Measurements from ENCODE around the gene IFNA5. TPM values are rescaled to one million over a fixed set of nuclear protein-coding genes. Genes with fewer than 3 reads are reported as not detected.

The IFNA5 gene
- polyA plus RNA-seq, 2 of the 4 experiments (the other 2 are of a cell fraction), result not detected

DNA sequence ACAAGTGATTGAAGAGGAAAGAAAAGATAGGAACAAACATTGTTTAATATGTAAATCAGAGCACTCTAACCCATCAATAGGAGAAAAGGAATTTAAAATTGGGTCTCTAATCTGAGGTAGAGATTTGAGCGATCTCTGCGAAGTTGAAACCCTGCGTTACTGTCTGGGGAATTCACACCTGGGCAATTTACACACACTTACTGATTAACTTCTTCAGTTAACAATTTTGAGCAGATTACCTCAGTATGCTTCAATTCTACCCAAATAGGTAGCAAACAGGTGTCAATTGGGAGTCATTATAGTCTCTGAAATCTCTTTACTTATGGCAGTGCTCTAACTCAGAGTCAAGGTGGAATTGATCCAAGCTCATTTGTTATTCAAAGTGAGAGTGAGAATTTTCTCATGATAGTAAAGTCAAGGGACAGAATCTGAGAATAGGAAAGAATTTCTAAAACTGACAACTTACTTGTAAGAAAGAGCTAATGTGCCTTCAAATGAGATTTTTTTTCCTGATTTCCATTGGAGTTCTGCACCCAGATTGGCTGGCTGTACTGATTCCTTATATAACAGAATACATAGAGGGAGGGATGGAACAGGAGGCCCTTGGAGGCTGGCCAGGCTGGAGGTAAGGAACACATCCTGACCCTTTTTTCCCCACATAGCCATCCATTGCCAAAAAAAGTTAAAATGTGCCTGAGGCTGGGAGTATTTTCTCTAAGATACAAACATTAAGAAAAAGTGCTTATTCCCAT is 38.2 kb downstream of the IFNA5 start (continued):
- no peak for TF ChIP-seq HOXB13 (CRISPR knock-in tag; IDR thresholded peaks at IDR 0.05; ENCODE audit: low read depth)
- TF ChIP-seq TFCP2L1 (CRISPR knock-in tag; IDR thresholded peaks at IDR 0.05), result no peak
- TF ChIP-seq FOXS1 (CRISPR knock-in tag; IDR thresholded peaks at IDR 0.05), result no peak
- TF ChIP-seq ZC3H11A (IDR thresholded peaks at IDR 0.05), result no peak
- no peak for TF ChIP-seq CEBPB (IDR thresholded peaks at IDR 0.05)

DNA sequence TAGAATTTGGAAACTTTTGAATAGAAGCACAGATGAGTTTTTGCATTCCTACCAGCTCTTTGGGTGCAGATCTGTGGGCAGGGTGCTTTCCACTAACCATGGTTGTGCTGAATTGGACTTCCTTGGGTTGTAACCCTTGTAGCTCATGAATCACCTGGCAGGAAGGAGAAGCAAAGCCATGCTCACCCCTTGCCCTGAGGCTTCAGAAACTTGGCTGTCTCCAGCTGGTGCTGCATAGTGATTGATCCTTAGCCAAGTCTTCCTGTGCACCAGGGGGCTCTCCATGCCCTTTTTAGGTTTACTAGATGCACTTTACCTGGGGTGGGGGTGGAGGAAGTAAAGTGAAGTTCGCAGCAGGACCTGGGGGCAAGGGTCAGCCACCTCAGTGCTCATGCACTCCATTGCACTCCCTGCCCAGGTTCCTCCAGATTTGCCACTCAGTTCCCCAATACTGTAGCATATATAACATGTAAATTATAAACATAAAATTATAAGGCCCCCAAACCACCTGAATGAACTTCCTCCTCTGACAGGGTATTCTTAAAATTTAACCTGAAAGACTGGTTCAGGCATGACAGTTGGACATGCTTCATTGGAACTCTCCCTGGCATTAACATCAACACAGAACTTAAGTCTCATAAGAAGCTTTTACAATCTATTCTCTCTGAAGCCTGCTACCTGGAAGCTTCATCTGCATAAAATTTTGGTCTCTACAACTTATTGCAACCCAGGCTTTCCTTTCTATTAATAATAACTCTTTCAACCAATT is 39.5 kb downstream of the IFNA5 start:
- no peaks in the 10 kb centered on the region; the same call in 2 of the 3 replicates for H3K9me3 ChIP-seq
- TF ChIP-seq, protein P1, sequence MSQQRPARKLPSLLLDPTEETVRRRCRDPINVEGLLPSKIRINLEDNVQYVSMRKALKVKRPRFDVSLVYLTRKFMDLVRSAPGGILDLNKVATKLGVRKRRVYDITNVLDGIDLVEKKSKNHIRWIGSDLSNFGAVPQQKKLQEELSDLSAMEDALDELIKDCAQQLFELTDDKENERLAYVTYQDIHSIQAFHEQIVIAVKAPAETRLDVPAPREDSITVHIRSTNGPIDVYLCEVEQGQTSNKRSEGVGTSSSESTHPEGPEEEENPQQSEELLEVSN (IDR thresholded peaks at IDR 0.05; ENCODE audit: borderline replicate concordance, low read depth), result no peak
- TF ChIP-seq, protein P2, sequence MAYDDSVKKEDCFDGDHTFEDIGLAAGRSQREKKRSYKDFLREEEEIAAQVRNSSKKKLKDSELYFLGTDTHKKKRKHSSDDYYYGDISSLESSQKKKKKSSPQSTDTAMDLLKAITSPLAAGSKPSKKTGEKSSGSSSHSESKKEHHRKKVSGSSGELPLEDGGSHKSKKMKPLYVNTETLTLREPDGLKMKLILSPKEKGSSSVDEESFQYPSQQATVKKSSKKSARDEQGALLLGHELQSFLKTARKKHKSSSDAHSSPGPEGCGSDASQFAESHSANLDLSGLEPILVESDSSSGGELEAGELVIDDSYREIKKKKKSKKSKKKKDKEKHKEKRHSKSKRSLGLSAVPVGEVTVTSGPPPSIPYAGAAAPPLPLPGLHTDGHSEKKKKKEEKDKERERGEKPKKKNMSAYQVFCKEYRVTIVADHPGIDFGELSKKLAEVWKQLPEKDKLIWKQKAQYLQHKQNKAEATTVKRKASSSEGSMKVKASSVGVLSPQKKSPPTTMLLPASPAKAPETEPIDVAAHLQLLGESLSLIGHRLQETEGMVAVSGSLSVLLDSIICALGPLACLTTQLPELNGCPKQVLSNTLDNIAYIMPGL (CRISPR knock-in tag; IDR thresholded peaks at IDR 0.05; ENCODE audit: borderline replicate concordance), result no peak
- TF ChIP-seq HDAC2 (IDR thresholded peaks at IDR 0.05), result no peak
- TF ChIP-seq, protein P3, sequence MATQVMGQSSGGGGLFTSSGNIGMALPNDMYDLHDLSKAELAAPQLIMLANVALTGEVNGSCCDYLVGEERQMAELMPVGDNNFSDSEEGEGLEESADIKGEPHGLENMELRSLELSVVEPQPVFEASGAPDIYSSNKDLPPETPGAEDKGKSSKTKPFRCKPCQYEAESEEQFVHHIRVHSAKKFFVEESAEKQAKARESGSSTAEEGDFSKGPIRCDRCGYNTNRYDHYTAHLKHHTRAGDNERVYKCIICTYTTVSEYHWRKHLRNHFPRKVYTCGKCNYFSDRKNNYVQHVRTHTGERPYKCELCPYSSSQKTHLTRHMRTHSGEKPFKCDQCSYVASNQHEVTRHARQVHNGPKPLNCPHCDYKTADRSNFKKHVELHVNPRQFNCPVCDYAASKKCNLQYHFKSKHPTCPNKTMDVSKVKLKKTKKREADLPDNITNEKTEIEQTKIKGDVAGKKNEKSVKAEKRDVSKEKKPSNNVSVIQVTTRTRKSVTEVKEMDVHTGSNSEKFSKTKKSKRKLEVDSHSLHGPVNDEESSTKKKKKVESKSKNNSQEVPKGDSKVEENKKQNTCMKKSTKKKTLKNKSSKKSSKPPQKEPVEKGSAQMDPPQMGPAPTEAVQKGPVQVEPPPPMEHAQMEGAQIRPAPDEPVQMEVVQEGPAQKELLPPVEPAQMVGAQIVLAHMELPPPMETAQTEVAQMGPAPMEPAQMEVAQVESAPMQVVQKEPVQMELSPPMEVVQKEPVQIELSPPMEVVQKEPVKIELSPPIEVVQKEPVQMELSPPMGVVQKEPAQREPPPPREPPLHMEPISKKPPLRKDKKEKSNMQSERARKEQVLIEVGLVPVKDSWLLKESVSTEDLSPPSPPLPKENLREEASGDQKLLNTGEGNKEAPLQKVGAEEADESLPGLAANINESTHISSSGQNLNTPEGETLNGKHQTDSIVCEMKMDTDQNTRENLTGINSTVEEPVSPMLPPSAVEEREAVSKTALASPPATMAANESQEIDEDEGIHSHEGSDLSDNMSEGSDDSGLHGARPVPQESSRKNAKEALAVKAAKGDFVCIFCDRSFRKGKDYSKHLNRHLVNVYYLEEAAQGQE (IDR thresholded peaks at IDR 0.05), result no peak
- TF ChIP-seq CHD4 (IDR thresholded peaks at IDR 0.05; ENCODE audit: borderline replicate concordance), result no peak
- TF ChIP-seq, protein P4, sequence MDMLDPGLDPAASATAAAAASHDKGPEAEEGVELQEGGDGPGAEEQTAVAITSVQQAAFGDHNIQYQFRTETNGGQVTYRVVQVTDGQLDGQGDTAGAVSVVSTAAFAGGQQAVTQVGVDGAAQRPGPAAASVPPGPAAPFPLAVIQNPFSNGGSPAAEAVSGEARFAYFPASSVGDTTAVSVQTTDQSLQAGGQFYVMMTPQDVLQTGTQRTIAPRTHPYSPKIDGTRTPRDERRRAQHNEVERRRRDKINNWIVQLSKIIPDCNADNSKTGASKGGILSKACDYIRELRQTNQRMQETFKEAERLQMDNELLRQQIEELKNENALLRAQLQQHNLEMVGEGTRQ (IDR thresholded peaks at IDR 0.05), result no peak
- no peak for TF ChIP-seq TP53 (CRISPR knock-in tag; IDR thresholded peaks at IDR 0.05)
- TF ChIP-seq HEYL (CRISPR knock-in tag; IDR thresholded peaks at IDR 0.05), result no peak
- no peak for TF ChIP-seq POLR2AphosphoS2 (conservative IDR thresholded peaks at IDR 0.05; ENCODE audit: low read length)
- no peak for TF ChIP-seq ESRRA (IDR thresholded peaks at IDR 0.05; ENCODE audit: borderline replicate concordance, low read length)
- no peak for TF ChIP-seq HOXB5 (CRISPR knock-in tag; IDR thresholded peaks at IDR 0.05)
- TF ChIP-seq RNF2 (IDR thresholded peaks at IDR 0.05; ENCODE audit: borderline replicate concordance, low read depth), result no peak
- TF ChIP-seq FOSL2 (IDR thresholded peaks at IDR 0.05), result no peak
- TF ChIP-seq FOSL2 (CRISPR knock-in tag; IDR thresholded peaks at IDR 0.05), result no peak
- no peak for TF ChIP-seq RCOR1 (IDR thresholded peaks at IDR 0.05; ENCODE audit: low read depth, low read length)
- TF ChIP-seq RFX5 (IDR thresholded peaks at IDR 0.05), result no peak
- no peak for TF ChIP-seq SREBF2 (IDR thresholded peaks at IDR 0.05)
- no peak for TF ChIP-seq PHF8 (IDR thresholded peaks at IDR 0.05; ENCODE audit: borderline replicate concordance, low read depth)
- no peak for TF ChIP-seq NFE2L2 (conservative IDR thresholded peaks at IDR 0.05; ENCODE audit: low read length)
- no peak for TF ChIP-seq TFCP2L1 (CRISPR knock-in tag; IDR thresholded peaks at IDR 0.05)
- no peak for DNase-seq (ENCODE audit: low read depth in 1 of 2, low spot score in 1 of 2)
- ATAC-seq, result no peak
- no peak overlapping the region for H3K4me3 ChIP-seq
- H3K27ac ChIP-seq, result no peak overlapping the region
- CTCF ChIA-PET, result interaction anchor here (0.6 to 6.1 kb wide), 4 partner anchors 13 to 53 kb away, joined by 3 to 40 read pairs (median 4); no protein-coding TSS in a partner anchor
- 0% methylated on average over 1 of the region's 1 CpG for WGBS (ENCODE audit: missing lambda C conversion rate)
- FAIRE-seq, result no peak
- H3K4me2 ChIP-seq, result no peak overlapping the region
- H3K4me1 ChIP-seq, result no peaks in the 10 kb centered on the region
- POLR2A ChIA-PET, result no interaction called here

Measured in A549 (cell line).